ENCODE results near the gene GIPC3. TPM values are rescaled to one million over a fixed set of nuclear protein-coding genes. Genes with fewer than 3 reads are reported as not detected.

Gene GIPC3
- total and polyA plus RNA-seq, 2 of the 8 experiments (the other 6 are each of a cell fraction or from before 2014, with no cell fraction given): 1.0 to 1.2 TPM

- no peak for TF ChIP-seq POU5F1 (IDR thresholded peaks at IDR 0.05; ENCODE audit: low read depth, low read length)
- no peak for TF ChIP-seq HDAC6 (IDR thresholded peaks at IDR 0.05; ENCODE audit: low read depth, low read length)
- TF ChIP-seq, protein P1, sequence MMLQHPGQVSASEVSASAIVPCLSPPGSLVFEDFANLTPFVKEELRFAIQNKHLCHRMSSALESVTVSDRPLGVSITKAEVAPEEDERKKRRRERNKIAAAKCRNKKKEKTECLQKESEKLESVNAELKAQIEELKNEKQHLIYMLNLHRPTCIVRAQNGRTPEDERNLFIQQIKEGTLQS (IDR thresholded peaks at IDR 0.05; ENCODE audit: insufficient read depth, low read depth, low read length): no peak
- no peak for TF ChIP-seq CREB1 (IDR thresholded peaks at IDR 0.05)
- TF ChIP-seq PHF8 (conservative IDR thresholded peaks at IDR 0.05; ENCODE audit: low read depth, low read length): no peak
- no peak for TF ChIP-seq CTBP2 (IDR thresholded peaks at IDR 0.05; ENCODE audit: borderline replicate concordance, insufficient read depth, insufficient read length, low read length)
- no peak for TF ChIP-seq SIRT6 (IDR thresholded peaks at IDR 0.05; ENCODE audit: low read length)
Measured at GRCh38 chr19:3622224-3622623, 36.9 kb downstream of the GIPC3 start (continued).
